Lower lobe of right lung (tissue), 2 donors: ENCODE measurements around the gene DPM3. TPM values are rescaled to one million over a fixed set of nuclear protein-coding genes. Genes with fewer than 3 reads are reported as not detected.
"Not testable (repeated sequence)": the region's sequence is repeated elsewhere in the genome, so short reads cannot be mapped to it uniquely, and the experiment has no call there.

ENCODE experiments used
- ATAC-seq, 2 donors: fragments of 200-7000 bp; cut with Tn5 transposase; one replicate each; pipeline ENCODE4 v1.9.1; 2020 to 2022; ENCODE audit warnings: mild to moderate bottlenecking in 2 of 2, moderate library complexity in 2 of 2
- DNase-seq: peaks from one replicate; pipeline ENCODE4 v3.0.0-alpha.2; 2020
- H3K27ac ChIP-seq: fragments of 200-600 bp; one replicate; pipeline ENCODE4 v1.8.0; 2022
- H3K27me3 ChIP-seq: fragments of 200-600 bp; one replicate; pipeline ENCODE4 v1.8.0; 2022; ENCODE audit warnings: low read depth
- H3K36me3 ChIP-seq: fragments of 200-600 bp; one replicate; pipeline ENCODE4 v1.8.0; 2022; ENCODE audit warnings: mild to moderate bottlenecking
- H3K4me1 ChIP-seq: fragments of 200-600 bp; one replicate; pipeline ENCODE4 v1.8.0; 2022
- H3K4me3 ChIP-seq: fragments of 200-600 bp; one replicate; pipeline ENCODE4 v1.8.0; 2022; ENCODE audit warnings: mild to moderate bottlenecking
- H3K9me3 ChIP-seq: fragments of 200-600 bp; one replicate; pipeline ENCODE4 v1.8.0; 2022
- CTCF ChIP-seq: fragments of 200-600 bp; IDR thresholded peaks from one replicate; pipeline ENCODE4 v1.8.0; 2022; ENCODE audit warnings: antibody characterized with exemption, mild to moderate bottlenecking
- intact Hi-C: fragments of 100-400 bp; cut with DNase I; formaldehyde crosslinking; loops from one replicate; pipeline ENCODE4 v1.11.0; 2022
- long read RNA-seq: library from polyadenylated mRNA; unstranded; transcript quantifications from one replicate; pipeline ENCODE4 v2.0.0, GENCODE V29; 2021
- total RNA-seq: library from RNA; stranded (reverse); fragmentation: NEBNext Ultra II Directional; extraction: Animal tissue kit (Norgen Biotek cat#: 25700); gene quantifications from one replicate; pipeline ENCODE4 v1.2.1, GENCODE V29; 2021
- donor health status: DM: no; HTN: yes; CAD: no; lungs with severe emphysema.

Gene DPM3
- 62.3 TPM for total RNA-seq
- long read RNA-seq, transcript DPM3-203 (2 exons, 409 nt), result major isoform, 14 of 20 reads
- long read RNA-seq, partial matches to known transcripts, result 0 of 20 reads
- long read RNA-seq, other reads (novel, unspliced or antisense), result 0 of 20 reads

- no peaks in the 10 kb centered on the region for H3K9me3 ChIP-seq
- H3K4me3 ChIP-seq, result peak within 1 kb of the TSS; percentile 90
- no peaks in the 10 kb centered on the region for H3K27me3 ChIP-seq
- peaks cover 34% of the 10 kb centered on the region for H3K4me1 ChIP-seq
- no peak for TF ChIP-seq CTCF
- no peaks in the 10 kb centered on the region for H3K36me3 ChIP-seq
- H3K27ac ChIP-seq, result peak within 1 kb of the TSS; percentile 85
- DNase-seq (peak; percentile 95), ATAC-seq (peak; percentile 81 to 83)
- intact Hi-C loops, result no loop called here
Measured at GRCh38 chr1:155139895-155140629, at the start of gene DPM3. Gene DPM3 (minus strand): TSS chr1:155140531. CDS start chr1:155140240, 291 bp downstream.

- DNase-seq, result peak; percentile 45
- intact Hi-C loops, H3K27me3 ChIP-seq, H3K9me3 ChIP-seq, H3K27ac ChIP-seq, ATAC-seq, H3K36me3 ChIP-seq, H3K4me3 ChIP-seq: not testable (repeated sequence)
- peaks cover 33% of the 10 kb centered on the region for H3K4me1 ChIP-seq
Measured at GRCh38 chr1:155189926-155190325, 49.6 kb upstream of the DPM3 start.

- Histone ChIP-seq H3K4me3 (peak overlapping the region; percentile 38), H3K36me3 (no peaks in the 10 kb centered on the region), H3K9me3 (no peaks in the 10 kb centered on the region), H3K27me3 (no peaks in the 10 kb centered on the region), H3K27ac (peak overlapping the region; percentile 68), H3K4me1 (peaks cover 25% of the 10 kb centered on the region)
- TF ChIP-seq CTCF, result no peak
- ATAC-seq (no peak), DNase-seq (peak; percentile 46)
- intact Hi-C loops, result no loop called here
Measured at GRCh38 chr1:155188268-155188667, 47.9 kb upstream of the DPM3 start.

GRCh38 chr1:155187456-155187891 is 47.1 kb upstream of the DPM3 start:
- H3K27ac ChIP-seq, result peak overlapping the region; percentile 68
- TF ChIP-seq CTCF, result no peak
- peak; percentile 53 for DNase-seq
- H3K4me1 ChIP-seq, result peaks cover 17% of the 10 kb centered on the region
- intact Hi-C loops, result no loop called here
- no peaks in the 10 kb centered on the region for H3K27me3 ChIP-seq
- no peaks in the 10 kb centered on the region for H3K36me3 ChIP-seq
- peak; percentile 1 to 13 for ATAC-seq
- H3K9me3 ChIP-seq, result no peaks in the 10 kb centered on the region
- H3K4me3 ChIP-seq, result peak overlapping the region; percentile 38

GRCh38 chr1:155186794-155187455 is 46.6 kb upstream of the DPM3 start:
- TF ChIP-seq CTCF, result no peak
- H3K27ac ChIP-seq, result peak overlapping the region; percentile 68

More at GRCh38 chr1:155186794-155187455, 46.6 kb upstream of the DPM3 start:
- Histone ChIP-seq H3K9me3 (no peaks in the 10 kb centered on the region), H3K4me3 (peak overlapping the region; percentile 38), H3K4me1 (peaks cover 17% of the 10 kb centered on the region), H3K27me3 (no peaks in the 10 kb centered on the region), H3K36me3 (no peaks in the 10 kb centered on the region)
- ATAC-seq, result peak; percentile 10 to 27
- intact Hi-C loops, result no loop called here
- DNase-seq, result peak; percentile 47
